AG10803 (cell line): ENCODE data around the gene DNAJC27.
A peak's percentile ranks its signal among the peaks of the same experiment; 100 is the strongest.

ENCODE experiments used
- DNase-seq: peaks from one replicate; pipeline ENCODE4 v3.0.0; 2010; ENCODE audit warnings: low read depth
- H3K4me3 ChIP-seq: 2 replicates; pipeline ENCODE4 v1.5.1; 2011; ENCODE audit warnings: mild to moderate bottlenecking, low read length, control low read depth
- CTCF ChIP-seq: conservative IDR thresholded peaks from 2 replicates; pipeline ENCODE4 v1.5.1; 2011; ENCODE audit warnings: mild to moderate bottlenecking, low read length, control low read depth, inconsistent platforms

The DNAJC27 gene

GRCh38 chr2:24926602-24927252, 45.0 kb downstream of the DNAJC27 start:
- peak overlapping the region; percentile 9; the same call in 1 of the 2 replicates for H3K4me3 ChIP-seq
- DNase-seq, result peak; percentile 61
- no peak for TF ChIP-seq CTCF

- no peak for DNase-seq
- no peak for TF ChIP-seq CTCF
- no peak overlapping the region for H3K4me3 ChIP-seq
Measured at GRCh38 chr2:24926220-24926601, 45.5 kb downstream of the DNAJC27 start.

- no peak overlapping the region for H3K4me3 ChIP-seq
- no peak for DNase-seq
- no peak for TF ChIP-seq CTCF
Measured at GRCh38 chr2:24925815-24926214, 45.9 kb downstream of the DNAJC27 start.

- DNase-seq, result no peak
- no peak overlapping the region for H3K4me3 ChIP-seq
- no peak for TF ChIP-seq CTCF
Measured at GRCh38 chr2:24924732-24925131, 47.0 kb downstream of the DNAJC27 start.

GRCh38 chr2:24924266-24924665, 47.5 kb downstream of the DNAJC27 start:
- no peak overlapping the region for H3K4me3 ChIP-seq
- no peak for TF ChIP-seq CTCF
- DNase-seq, result no peak

GRCh38 chr2:24923106-24923505, 48.6 kb downstream of the DNAJC27 start:
- no peak for DNase-seq
- H3K4me3 ChIP-seq, result no peak overlapping the region
- no peak for TF ChIP-seq CTCF

- DNase-seq, result no peak
- no peak overlapping the region for H3K4me3 ChIP-seq
- no peak for TF ChIP-seq CTCF
Measured at GRCh38 chr2:24922556-24922955, 49.2 kb downstream of the DNAJC27 start.
